HepG2 (cell line): ENCODE results near the gene ATP5F1E. TPM values are rescaled to one million over a fixed set of nuclear protein-coding genes. Genes with fewer than 3 reads are reported as not detected.

ENCODE experiments used
- DZIP1 ChIP-seq: sonication (generic); formaldehyde crosslinking; IDR thresholded peaks from 2 replicates; pipeline ENCODE4 v1.5.0; 2020; ENCODE audit warnings: mild to moderate bottlenecking, missing genetic modification reagents
- EEA1 ChIP-seq: sonication (generic); formaldehyde crosslinking; IDR thresholded peaks from 2 replicates; pipeline ENCODE4 v1.5.1; 2020; ENCODE audit warnings: mild to moderate bottlenecking, missing genetic modification reagents, borderline replicate concordance
- GPBP1L1 ChIP-seq: sonication (generic); formaldehyde crosslinking; IDR thresholded peaks from 2 replicates; pipeline ENCODE4 v1.5.0; 2020; ENCODE audit warnings: mild to moderate bottlenecking, missing genetic modification reagents
- IRF1 ChIP-seq: sonication (generic); formaldehyde crosslinking; IDR thresholded peaks from 2 replicates; pipeline ENCODE4 v1.4.0; 2020; ENCODE audit warnings: low read depth, mild to moderate bottlenecking, missing genetic modification reagents
- IRF9 ChIP-seq: sonication (generic); formaldehyde crosslinking; IDR thresholded peaks from 2 replicates; pipeline ENCODE4 v1.8.0; 2022; ENCODE audit warnings: missing genetic modification reagents, mild to moderate bottlenecking, borderline replicate concordance
- PAX8 ChIP-seq: sonication (generic); formaldehyde crosslinking; IDR thresholded peaks from 2 replicates; pipeline ENCODE4 v1.8.0; 2022; ENCODE audit warnings: mild to moderate bottlenecking, missing genetic modification reagents, borderline replicate concordance
- POLR2A ChIP-seq, 2 experiments: IDR thresholded peaks; 2 replicates each; pipeline ENCODE4 v1.6.1; 2011; ENCODE audit warnings: low read depth in 2 of 2, low read length in 2 of 2, mild to moderate bottlenecking in 1 of 2, moderate library complexity in 1 of 2; ENCODE audit not compliant: insufficient read depth in 1 of 2
- PRDM10 ChIP-seq: sonication (generic); formaldehyde crosslinking; IDR thresholded peaks from 2 replicates; pipeline ENCODE4 v1.4.0; 2020; ENCODE audit warnings: low read depth, missing genetic modification reagents
- PREB ChIP-seq: sonication (generic); formaldehyde crosslinking; IDR thresholded peaks from 2 replicates; pipeline ENCODE4 v1.4.0; 2020; ENCODE audit warnings: missing genetic modification reagents
- RCOR2 ChIP-seq: IDR thresholded peaks from 2 replicates; pipeline ENCODE4 v1.6.1; 2016; ENCODE audit warnings: missing biosample characterization, missing genetic modification reagents
- TFE3 ChIP-seq: IDR thresholded peaks from 2 replicates; pipeline ENCODE4 v1.6.1; 2016
- ZNF570 ChIP-seq: sonication (generic); formaldehyde crosslinking; IDR thresholded peaks from 2 replicates; pipeline ENCODE4 v1.4.0; 2020; ENCODE audit warnings: mild to moderate bottlenecking, missing genetic modification reagents, borderline replicate concordance
- ZNF660 ChIP-seq: sonication (generic); formaldehyde crosslinking; IDR thresholded peaks from 2 replicates; pipeline ENCODE4 v1.5.1; 2020; ENCODE audit warnings: mild to moderate bottlenecking, low read depth, missing genetic modification reagents, borderline replicate concordance
- ZNF772 ChIP-seq: sonication (generic); formaldehyde crosslinking; IDR thresholded peaks from 2 replicates; pipeline ENCODE4 v1.5.0; 2020; ENCODE audit warnings: mild to moderate bottlenecking, missing genetic modification reagents
- polyA plus RNA-seq, 8 experiments: library from polyadenylated mRNA; depleted of rRNA in 3 of 8; stranded (reverse) in 7 of 8; unstranded in 1 of 8; fragments of >200 nt; fragmentation: Illumina TruSeq in 4 of 8; extraction: Trizol in 4 of 8; gene quantifications; 2 replicates each; pipeline versions ENCODE4 v1.2.1 to v1.2.3, GENCODE V29; 2011 to 2016; ENCODE audit warnings: low read depth in 4 of 8, missing spikeins in 1 of 8, mixed read lengths in 1 of 8; ENCODE audit not compliant: insufficient read depth in 1 of 8
- total RNA-seq, 5 experiments: library from RNA; depleted of rRNA; stranded (reverse); fragments of >200 nt; fragmentation: Illumina TruSeq; extraction: Trizol; gene quantifications; 2 replicates each; pipeline ENCODE4 v1.2.3, GENCODE V29; 2016; ENCODE audit warnings: low read depth in 1 of 5

ATP5F1E gene
- total and polyA plus RNA-seq, 2 of the 13 experiments (the other 11 are each of a cell fraction or from before 2014, with no cell fraction given), result 121 to 134 TPM

- 0 out of 2 replicates have a peak, but pooled peaks have one; percentile 29 for TF ChIP-seq ZNF772 (CRISPR knock-in tag)
- TF ChIP-seq IRF9, result no peak
- 0 out of 2 replicates have a peak, but pooled peaks have one; percentile 57 for TF ChIP-seq DZIP1 (CRISPR knock-in tag)
- no peak for TF ChIP-seq PRDM10
- no peak for TF ChIP-seq ZNF570 (CRISPR knock-in tag)
- no peak for TF ChIP-seq EEA1 (CRISPR knock-in tag)
- no peak for TF ChIP-seq RCOR2 (CRISPR knock-in tag)
- TF ChIP-seq IRF1 (CRISPR knock-in tag), result no peak
- TF ChIP-seq GPBP1L1, result no peak
- TF ChIP-seq POLR2A (IDR thresholded peaks at IDR 0.05; ENCODE audit: insufficient read depth in 1 of 2, low read depth in 2 of 2, low read length in 2 of 2), result peak in 1 of 2 experiments; percentile 22; a peak in 1 of 4 replicates
- no peak for TF ChIP-seq ZNF660 (CRISPR knock-in tag)
- no peak for TF ChIP-seq PAX8 (CRISPR knock-in tag)
- TF ChIP-seq TFE3 (CRISPR knock-in tag), result no peak
- no peak for TF ChIP-seq PREB (CRISPR knock-in tag)
These were observed 14.5 kb downstream of the ATP5F1E start (continued) for GRCh38 chr20:59017493-59018231.
